Esophagus muscularis mucosa (tissue), 3 donors: Measurements from ENCODE around the gene INTS15.

ENCODE experiments used
- CTCF ChIP-seq, 3 experiments: fragments of 200-600 bp in 2 of 3; fragments of 450-650 bp in 1 of 3; sonication (generic) in 2 of 3; IDR thresholded peaks; one replicate each; pipeline ENCODE4 v1.5.1; 2017 to 2019; ENCODE audit warnings: antibody characterized with exemption in 3 of 3, mild to moderate bottlenecking in 2 of 3, moderate library complexity in 1 of 3
- POLR2A ChIP-seq: fragments of 450-650 bp; IDR thresholded peaks from one replicate; pipeline ENCODE4 v1.6.1; 2017; ENCODE audit warnings: antibody characterized with exemption, moderate library complexity, mild to moderate bottlenecking, low read depth

GRCh38 chr7:6619961-6620360 lies 30.1 kb downstream of the INTS15 start:
- TF ChIP-seq CTCF (IDR thresholded peaks at IDR 0.05) (no peak), POLR2A (no peak)
